GM12872 (cell line): ENCODE measurements around the gene FAM53A.

Source experiments
- CTCF ChIP-seq: IDR thresholded peaks from 3 replicates; pipeline ENCODE4 v1.5.1; 2011; ENCODE audit warnings: low read depth, mild to moderate bottlenecking, low read length, moderate library complexity; ENCODE audit not compliant: insufficient read depth

FAM53A gene

GRCh38 chr4:1602655-1603412 lies 81.3 kb downstream of the FAM53A start:
- no peak for TF ChIP-seq CTCF

- TF ChIP-seq CTCF: no peak
These were observed 82.1 kb downstream of the FAM53A start for GRCh38 chr4:1601852-1602654.

GRCh38 chr4:1601533-1601835 lies 82.6 kb downstream of the FAM53A start:
- no peak for TF ChIP-seq CTCF

- no peak for TF ChIP-seq CTCF
These were observed 83.1 kb downstream of the FAM53A start for GRCh38 chr4:1600811-1601532.

GRCh38 chr4:1600211-1600780 lies 83.8 kb downstream of the FAM53A start:
- TF ChIP-seq CTCF: no peak

- no peak for TF ChIP-seq CTCF
These were observed 84.5 kb downstream of the FAM53A start for GRCh38 chr4:1599491-1600210.

GRCh38 chr4:1599026-1599481 lies 85.1 kb downstream of the FAM53A start:
- TF ChIP-seq CTCF: no peak
